Embryonic facial prominence (tissue), 1 donor: ENCODE results near the gene HLCS.

Experiments
- DNase-seq: peaks from one replicate; pipeline ENCODE4 v3.0.0-alpha.2; 2016; ENCODE audit errors: extremely low spot score

HLCS gene

DNA sequence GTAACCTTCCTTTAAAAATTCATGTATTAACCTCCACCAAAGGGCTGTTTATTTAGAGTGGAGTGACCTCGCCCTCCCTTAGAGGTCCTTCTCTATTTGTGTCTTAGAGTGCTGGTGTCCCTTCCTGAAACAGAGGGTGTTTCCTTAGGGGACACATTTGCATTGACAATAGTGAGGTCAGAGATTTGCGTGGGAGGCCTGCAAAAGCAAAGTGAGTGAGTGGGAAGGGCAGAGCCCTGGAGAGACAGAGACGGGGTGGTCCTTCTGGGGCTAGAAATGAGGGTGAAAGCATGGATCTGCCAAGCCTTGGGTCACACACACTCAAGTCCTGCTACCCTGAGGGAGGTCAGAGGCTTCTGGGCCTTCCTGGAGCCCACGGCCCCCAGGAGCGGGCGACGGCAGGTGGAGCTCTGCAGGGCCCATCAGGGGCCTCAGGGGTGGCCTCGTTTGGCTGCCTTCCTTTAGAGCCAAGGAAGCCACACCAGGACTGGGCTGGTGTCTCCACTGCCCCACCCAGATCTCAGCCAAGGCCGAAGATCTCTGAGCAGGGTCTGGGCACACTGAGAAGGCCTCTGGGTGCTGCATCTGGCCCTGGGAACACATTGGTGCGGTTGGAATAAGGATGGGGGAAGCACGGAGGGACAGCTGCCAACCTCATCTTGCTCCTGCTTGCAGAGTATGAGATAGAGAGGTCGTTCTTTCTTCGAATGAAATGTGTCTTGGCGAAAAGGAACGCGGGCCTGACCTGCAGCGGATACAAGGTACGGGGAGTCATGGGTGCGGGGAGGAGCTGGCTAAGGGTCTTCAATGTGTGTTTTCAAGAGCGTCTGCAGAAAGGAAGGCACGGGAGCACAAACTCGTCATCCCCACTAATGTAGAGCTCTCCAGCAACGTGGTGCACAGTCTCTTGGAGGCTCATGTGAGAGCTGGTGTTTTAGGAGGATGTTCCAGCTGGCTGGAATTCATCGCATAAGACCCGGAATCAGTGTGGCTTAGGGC is 243.8 kb downstream of the HLCS start:
- DNase-seq, result no peak

DNA sequence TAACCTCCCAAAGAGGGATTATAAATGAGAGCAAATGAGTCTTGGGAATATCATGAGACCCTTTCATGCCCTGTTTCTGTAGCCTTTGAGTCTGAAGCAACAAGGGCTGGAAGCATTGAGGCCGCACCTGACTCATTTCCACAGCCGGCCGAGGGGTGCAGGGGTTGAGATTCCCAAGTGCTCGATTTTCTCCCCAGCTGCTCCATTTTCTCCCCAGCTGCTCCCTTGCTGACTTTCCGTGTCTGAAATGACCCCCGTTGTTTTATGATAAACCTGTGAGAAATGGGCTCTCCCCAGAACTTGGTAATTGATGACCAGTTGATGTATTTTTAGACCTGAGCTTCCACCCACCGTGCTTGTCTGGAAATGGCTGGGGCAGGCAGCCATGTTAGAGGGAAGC is 244.7 kb downstream of the HLCS start:
- no peak for DNase-seq

GRCh38 chr21:36719614-36720013 is 246.9 kb downstream of the HLCS start:
- DNase-seq, result no peak

- no peak for DNase-seq
These were observed 247.4 kb downstream of the HLCS start for GRCh38 chr21:36718951-36719501.

DNA sequence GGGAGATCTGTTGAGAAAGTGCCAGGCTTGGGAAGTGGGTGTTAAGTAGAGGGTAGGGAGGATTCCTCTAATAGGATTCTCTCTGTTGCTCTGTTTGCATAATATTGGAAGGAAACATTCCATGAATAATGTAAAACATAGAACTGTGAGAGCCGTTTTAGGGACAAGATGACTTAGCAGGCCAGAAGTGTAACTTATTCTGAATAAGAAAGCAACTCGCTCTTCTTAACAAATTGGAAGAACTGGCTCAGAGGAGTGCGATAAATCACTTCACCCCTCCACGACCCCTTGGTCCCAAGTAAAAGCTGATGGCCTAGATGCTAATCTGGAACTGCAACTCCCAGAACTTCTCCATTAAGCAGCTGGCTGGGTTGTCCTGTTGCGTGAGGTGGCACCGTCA is 248.5 kb downstream of the HLCS start:
- no peak for DNase-seq

- no peak for DNase-seq
These were observed 249.6 kb downstream of the HLCS start for GRCh38 chr21:36716836-36717235.

- DNase-seq, result no peak
These were observed 250.1 kb downstream of the HLCS start for GRCh38 chr21:36716387-36716786.

DNA sequence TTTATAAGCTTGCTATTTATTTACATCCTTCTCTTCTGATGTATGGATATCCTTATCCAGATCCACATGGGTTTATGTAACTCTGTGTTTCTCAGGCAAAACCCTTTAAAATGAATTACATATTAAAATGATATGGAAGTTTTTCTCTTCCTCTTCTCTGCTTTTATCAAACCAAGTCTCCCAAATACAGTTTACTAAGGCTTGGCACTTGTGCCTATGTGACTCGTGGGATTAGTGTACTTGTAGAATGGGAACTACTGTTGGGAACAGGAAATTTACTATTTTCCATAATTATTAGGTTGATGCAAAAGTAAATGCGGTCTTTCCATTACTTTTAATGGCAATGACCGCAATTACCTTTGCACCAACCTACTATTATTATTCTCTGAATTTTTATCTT is 252.7 kb downstream of the HLCS start:
- DNase-seq, result no peak

GRCh38 chr21:36710729-36711048 is 255.8 kb downstream of the HLCS start:
- no peak for DNase-seq

GRCh38 chr21:36709868-36710728 is 256.4 kb downstream of the HLCS start:
- DNase-seq, result no peak

DNA sequence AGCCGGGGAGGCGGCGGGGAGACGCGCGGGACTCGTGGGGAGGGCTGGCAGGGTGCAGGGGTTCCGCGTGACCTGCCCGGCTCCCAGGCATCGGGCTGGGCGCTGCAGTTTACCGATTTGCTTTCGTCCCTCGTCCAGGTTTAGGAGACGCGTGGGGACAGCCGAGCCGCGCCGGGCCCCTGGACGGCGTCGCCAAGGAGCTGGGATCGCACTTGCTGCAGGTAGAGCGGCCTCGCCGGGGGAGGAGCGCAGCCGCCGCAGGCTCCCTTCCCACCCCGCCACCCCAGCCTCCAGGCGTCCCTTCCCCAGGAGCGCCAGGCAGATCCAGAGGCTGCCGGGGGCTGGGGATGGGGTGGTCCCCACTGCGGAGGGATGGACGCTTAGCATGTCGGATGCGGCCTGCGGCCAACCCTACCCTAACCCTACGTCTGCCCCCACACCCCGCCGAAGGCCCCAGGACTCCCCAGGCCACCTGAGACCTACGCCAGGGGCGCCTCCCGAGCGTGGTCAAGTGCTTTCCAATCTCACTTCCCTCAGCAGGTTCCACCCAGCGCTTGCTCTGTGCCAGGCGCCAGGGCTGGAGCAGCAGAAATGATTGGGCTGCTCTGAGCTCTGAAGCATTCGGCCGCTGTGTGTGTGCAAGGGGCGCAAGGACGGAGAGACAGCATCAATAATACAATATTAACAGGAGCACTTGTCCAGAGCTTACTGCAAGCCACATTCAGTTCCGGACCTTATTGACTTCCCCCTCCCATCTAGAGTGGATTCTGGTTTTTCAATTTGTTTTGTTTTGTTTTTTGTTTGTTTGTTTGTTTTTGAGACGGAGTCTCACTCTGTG is 257.2 kb downstream of the HLCS start:
- DNase-seq, result no peak

DNA sequence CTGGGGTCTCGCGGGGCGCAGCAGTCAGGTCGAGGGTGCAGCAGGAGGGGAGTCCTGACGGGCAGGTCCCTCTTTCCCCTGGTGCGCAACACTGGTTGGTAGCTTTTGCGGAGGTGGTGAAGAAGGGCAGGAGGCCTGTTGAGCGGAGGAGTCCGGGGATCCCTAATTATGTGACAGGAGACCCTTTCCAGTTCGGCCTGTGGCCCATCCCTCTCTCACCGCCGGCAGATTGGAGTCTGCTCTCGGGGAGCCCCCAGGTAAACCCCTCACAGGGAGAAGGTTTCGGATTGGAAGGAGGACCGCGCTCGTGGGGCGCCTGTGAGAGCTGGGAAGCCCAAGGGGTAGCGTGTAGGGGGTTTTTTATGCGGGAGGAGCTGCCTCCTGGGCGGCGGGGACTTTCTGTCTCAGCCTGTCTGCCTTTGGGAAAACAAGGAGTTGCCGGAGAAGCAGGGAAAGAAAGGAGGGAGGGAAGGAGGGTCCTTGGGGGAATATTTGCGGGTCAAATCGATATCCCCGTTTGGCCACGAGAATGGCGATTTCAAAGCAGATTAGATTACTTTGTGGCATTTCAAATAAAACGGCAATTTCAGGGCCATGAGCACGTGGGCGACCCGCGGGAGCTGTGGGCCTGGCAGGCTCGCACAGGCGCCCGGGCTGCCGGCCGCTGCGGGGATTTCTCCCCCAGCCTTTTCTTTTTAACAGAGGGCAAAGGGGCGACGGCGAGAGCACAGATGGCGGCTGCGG is 258.0 kb downstream of the HLCS start:
- DNase-seq, result no peak

GRCh38 chr21:36707763-36708285 is 258.6 kb downstream of the HLCS start:
- no peak for DNase-seq

GRCh38 chr21:36706951-36707762 is 259.3 kb downstream of the HLCS start:
- DNase-seq, result no peak

- no peak for DNase-seq
These were observed 260.0 kb downstream of the HLCS start for GRCh38 chr21:36706482-36706852.

GRCh38 chr21:36705679-36706481 is 260.6 kb downstream of the HLCS start:
- DNase-seq, result no peak

DNA sequence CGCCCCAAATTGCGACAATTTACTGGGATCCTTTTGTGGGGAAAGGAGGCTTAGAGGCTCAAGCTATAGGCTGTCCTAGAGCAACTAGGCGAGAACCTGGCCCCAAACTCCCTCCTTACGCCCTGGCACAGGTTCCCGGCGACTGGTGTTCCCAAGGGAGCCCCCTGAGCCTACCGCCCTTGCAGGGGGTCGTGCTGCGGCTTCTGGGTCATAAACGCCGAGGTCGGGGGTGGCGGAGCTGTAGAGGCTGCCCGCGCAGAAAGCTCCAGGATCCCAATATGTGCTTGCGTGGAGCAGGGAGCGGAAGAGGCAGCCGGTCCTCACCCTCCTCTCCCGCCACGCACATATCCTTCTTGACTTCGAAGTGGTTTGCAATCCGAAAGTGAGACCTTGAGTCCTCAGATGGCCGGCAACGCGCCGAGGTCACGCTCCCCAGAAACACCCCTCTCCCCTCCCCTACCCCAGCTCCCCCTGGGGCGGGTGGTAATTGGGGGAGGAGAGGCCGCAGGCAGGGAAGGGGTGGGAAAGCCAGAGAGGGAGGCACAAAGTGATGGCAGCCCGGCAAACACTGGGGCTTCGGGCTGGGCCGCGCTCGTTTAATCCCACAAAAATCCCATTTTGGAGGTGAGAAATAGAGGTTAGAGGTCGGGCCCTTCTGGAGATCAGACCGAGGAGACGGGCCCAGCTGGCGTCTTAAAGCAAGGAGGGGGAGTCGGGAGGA is 261.4 kb downstream of the HLCS start:
- DNase-seq, result no peak

- no peak for DNase-seq
These were observed 262.1 kb downstream of the HLCS start for GRCh38 chr21:36704281-36704957.
